ENCODE results near the gene CDS2.

- TF ChIP-seq ZNF785 (tag by site-specific recombination; IDR thresholded peaks at IDR 0.05): no peak
- TF ChIP-seq, protein P1, sequence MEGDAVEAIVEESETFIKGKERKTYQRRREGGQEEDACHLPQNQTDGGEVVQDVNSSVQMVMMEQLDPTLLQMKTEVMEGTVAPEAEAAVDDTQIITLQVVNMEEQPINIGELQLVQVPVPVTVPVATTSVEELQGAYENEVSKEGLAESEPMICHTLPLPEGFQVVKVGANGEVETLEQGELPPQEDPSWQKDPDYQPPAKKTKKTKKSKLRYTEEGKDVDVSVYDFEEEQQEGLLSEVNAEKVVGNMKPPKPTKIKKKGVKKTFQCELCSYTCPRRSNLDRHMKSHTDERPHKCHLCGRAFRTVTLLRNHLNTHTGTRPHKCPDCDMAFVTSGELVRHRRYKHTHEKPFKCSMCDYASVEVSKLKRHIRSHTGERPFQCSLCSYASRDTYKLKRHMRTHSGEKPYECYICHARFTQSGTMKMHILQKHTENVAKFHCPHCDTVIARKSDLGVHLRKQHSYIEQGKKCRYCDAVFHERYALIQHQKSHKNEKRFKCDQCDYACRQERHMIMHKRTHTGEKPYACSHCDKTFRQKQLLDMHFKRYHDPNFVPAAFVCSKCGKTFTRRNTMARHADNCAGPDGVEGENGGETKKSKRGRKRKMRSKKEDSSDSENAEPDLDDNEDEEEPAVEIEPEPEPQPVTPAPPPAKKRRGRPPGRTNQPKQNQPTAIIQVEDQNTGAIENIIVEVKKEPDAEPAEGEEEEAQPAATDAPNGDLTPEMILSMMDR (tag by site-specific recombination; IDR thresholded peaks at IDR 0.05): no peak
- TF ChIP-seq ZNF354C (tag by site-specific recombination; IDR thresholded peaks at IDR 0.05; ENCODE audit: borderline replicate concordance, low read depth): no peak
- TF ChIP-seq ZNF518A (tag by site-specific recombination; conservative IDR thresholded peaks at IDR 0.05; ENCODE audit: low read depth): no peak
- TF ChIP-seq ZFP3 (tag by site-specific recombination; IDR thresholded peaks at IDR 0.05; ENCODE audit: low read depth): no peak
- TF ChIP-seq, protein P2, sequence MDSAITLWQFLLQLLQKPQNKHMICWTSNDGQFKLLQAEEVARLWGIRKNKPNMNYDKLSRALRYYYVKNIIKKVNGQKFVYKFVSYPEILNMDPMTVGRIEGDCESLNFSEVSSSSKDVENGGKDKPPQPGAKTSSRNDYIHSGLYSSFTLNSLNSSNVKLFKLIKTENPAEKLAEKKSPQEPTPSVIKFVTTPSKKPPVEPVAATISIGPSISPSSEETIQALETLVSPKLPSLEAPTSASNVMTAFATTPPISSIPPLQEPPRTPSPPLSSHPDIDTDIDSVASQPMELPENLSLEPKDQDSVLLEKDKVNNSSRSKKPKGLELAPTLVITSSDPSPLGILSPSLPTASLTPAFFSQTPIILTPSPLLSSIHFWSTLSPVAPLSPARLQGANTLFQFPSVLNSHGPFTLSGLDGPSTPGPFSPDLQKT (IDR thresholded peaks at IDR 0.05; ENCODE audit: borderline replicate concordance, low read depth, low read length): no peak
Measured at GRCh38 chr20:5221061-5221430, 94.2 kb downstream of the CDS2 start.

Data from HEK293 (cell line).